ENCODE data around the gene ACSS1. TPM values are rescaled to one million over a fixed set of nuclear protein-coding genes. Genes with fewer than 3 reads are reported as not detected.

ACSS1 gene
- total and polyA plus RNA-seq, 2 of the 8 experiments (the other 6 are each of a cell fraction or from before 2014, with no cell fraction given) = 2.6 to 3.4 TPM

DNA sequence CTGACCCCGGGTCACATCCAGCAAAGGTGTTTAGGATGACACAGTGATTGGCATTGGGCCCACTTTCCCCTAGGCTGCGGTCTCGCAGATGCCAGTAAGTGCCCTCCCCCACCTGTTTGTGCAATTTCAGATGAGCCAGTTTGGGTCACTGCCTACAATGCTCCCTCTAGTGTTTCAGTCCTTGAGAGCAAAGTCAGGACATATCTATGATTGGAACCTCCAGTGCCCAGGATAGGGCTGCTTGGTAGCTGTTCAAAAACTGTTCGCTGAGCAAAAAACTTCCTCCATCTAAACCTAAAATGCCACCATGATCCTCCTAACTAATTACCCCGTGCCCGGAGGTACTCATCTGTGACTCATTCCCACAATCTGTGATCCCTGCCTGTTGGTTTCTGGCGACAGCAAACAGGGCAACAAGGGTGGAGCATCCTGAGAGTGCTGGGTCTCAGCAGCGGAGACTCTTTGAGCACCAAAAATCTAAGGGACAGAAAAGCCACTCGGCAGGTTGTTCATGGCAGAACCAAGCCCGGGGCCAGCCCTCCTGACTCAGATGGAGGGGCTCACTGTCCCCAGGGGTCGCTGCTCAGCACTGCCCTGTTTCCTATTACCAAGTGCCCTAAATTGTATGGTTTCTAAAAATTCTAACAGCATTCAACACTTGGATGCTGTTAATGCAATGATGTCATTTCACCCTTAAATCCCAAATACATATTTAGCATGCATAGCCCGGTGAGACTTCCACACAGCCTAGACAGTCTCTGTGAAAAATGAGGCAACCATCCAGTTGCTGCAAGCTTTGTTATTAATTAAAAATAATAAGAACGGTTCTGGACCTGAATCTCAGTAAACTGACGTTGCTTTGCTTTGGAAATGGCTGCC, 19.0 kb upstream of the ACSS1 start:
- no peaks in the 10 kb centered on the region for H3K79me2 ChIP-seq (ENCODE audit: control insufficient read depth in 1 of 2, insufficient read depth in 2 of 2, low read length in 2 of 2)
- peak overlapping the region; percentile 15 to 51 (median 24); a peak in 5 of 8 replicates for H3K4me3 ChIP-seq (ENCODE audit: extremely low read depth in 1 of 4, insufficient read depth in 2 of 4, low read depth in 3 of 4, low read length in 4 of 4)
- H3K56ac ChIP-seq (replicated peaks; ENCODE audit: insufficient read length, low read depth, low read length) = no peak overlapping the region
- H3K23ac ChIP-seq (ENCODE audit: insufficient read length) = no peak overlapping the region
- no peak overlapping the region for H4K91ac ChIP-seq (replicated peaks; ENCODE audit: insufficient read length, low read length)
- no peak overlapping the region for H2BK15ac ChIP-seq (ENCODE audit: low read length)
- peaks cover 22 to 52% (median 48%) of the 10 kb centered on the region in 4 experiments for H3K27me3 ChIP-seq (replicated peaks in 1 of 4; ENCODE audit: control insufficient read depth in 3 of 4, extremely low read depth in 1 of 4, insufficient read depth in 3 of 4, low read length in 3 of 4)
- no peaks in the 10 kb centered on the region for H3K79me1 ChIP-seq (ENCODE audit: low read depth, low read length)
- H4K20me1 ChIP-seq (replicated peaks in 1 of 2; ENCODE audit: control insufficient read depth in 1 of 2, insufficient read depth in 2 of 2, low read length in 2 of 2) = no peaks in the 10 kb centered on the region
- no peak overlapping the region for H2AK5ac ChIP-seq (ENCODE audit: low read depth, low read length)
- H3K18ac ChIP-seq (ENCODE audit: extremely low read depth, low read length) = no peak overlapping the region
- CTCF ChIA-PET (ENCODE audit: partially characterized antibody) = interaction anchor here (0.6 to 2.8 kb wide), 9 partner anchors 9 to 110 kb away, joined by 3 to 8 read pairs (median 3); no protein-coding TSS in a partner anchor
- no peak overlapping the region for H3K14ac ChIP-seq (ENCODE audit: insufficient read length)
- H4K5ac ChIP-seq (ENCODE audit: insufficient read length, low read depth, low read length) = no peak overlapping the region
- no peak for FAIRE-seq
- H4K8ac ChIP-seq (ENCODE audit: extremely low read depth, insufficient read depth, low read length) = no peak overlapping the region
- peak overlapping the region; percentile 70 to 82 for H3K4me2 ChIP-seq (ENCODE audit: insufficient read depth in 1 of 2, low read depth in 2 of 2, low read length in 2 of 2)
- peaks cover 7% of the 10 kb centered on the region; the same call in 1 of the 2 replicates for H3K23me2 ChIP-seq (ENCODE audit: low read depth, low read length)
- H2BK5ac ChIP-seq (ENCODE audit: low read depth, low read length) = no peak overlapping the region
- H2AFZ ChIP-seq (ENCODE audit: low read length) = no peak overlapping the region
- no peak overlapping the region for H3K4ac ChIP-seq (replicated peaks; ENCODE audit: insufficient read length, low read depth, low read length)
- no peaks in the 10 kb centered on the region; a peak in 1 of 8 replicates for H3K36me3 ChIP-seq (ENCODE audit: control insufficient read depth in 2 of 4, insufficient read depth in 4 of 4, low read length in 3 of 4)
- H3K27ac ChIP-seq (ENCODE audit: low read depth, low read length) = no peak overlapping the region
- POLR2A ChIA-PET (ENCODE audit: partially characterized antibody) = interaction anchor here (1.3 kb wide), 1 partner anchor 118 kb away, joined by 3 read pairs; the partner anchor contains the start of gene ENTPD6
- WGBS, 2 experiments (ENCODE audit: extremely low coverage in 1 of 2, insufficient coverage in 1 of 2, insufficient read length in 1 of 2, insufficient replicate concordance in 2 of 2, low coverage in 1 of 2, low lambda C conversion rate in 2 of 2, missing lambda C conversion rate in 1 of 2) = 46% methylated on average over 14 of the region's 14 CpGs; no CpG with 5 or more reads in 1 of the 2 experiments
- peaks cover 0 to 7% (median 1%) of the 10 kb centered on the region in 4 experiments; a peak in 3 of 7 replicates for H3K4me1 ChIP-seq (replicated peaks in 1 of 4; ENCODE audit: control insufficient read depth in 3 of 4, insufficient read depth in 4 of 4, low read length in 3 of 4)
- no peak overlapping the region for H2BK12ac ChIP-seq (ENCODE audit: low read depth, low read length)
- H3K9ac ChIP-seq (replicated peaks in 1 of 4; ENCODE audit: extremely low read depth in 1 of 4, low read depth in 3 of 4, low read length in 3 of 4) = no peak overlapping the region
- H2BK120ac ChIP-seq (replicated peaks; ENCODE audit: low read depth, low read length) = no peak overlapping the region
- DNase-seq (ENCODE audit: low read depth in 1 of 2, low spot score in 2 of 2) = no peak
- H2BK20ac ChIP-seq (ENCODE audit: low read length) = no peak overlapping the region
- H3K9me3 ChIP-seq (ENCODE audit: insufficient read depth in 2 of 2, low read depth in 1 of 2, low read length in 1 of 2) = no peaks in the 10 kb centered on the region
- TF ChIP-seq RXRA (IDR thresholded peaks at IDR 0.05; ENCODE audit: insufficient read depth, low read depth, low read length) (no peak), SIN3A (conservative IDR thresholded peaks at IDR 0.05 in 1 of 2, IDR thresholded peaks at IDR 0.05 in 1 of 2; ENCODE audit: low read depth in 1 of 2, low read length in 2 of 2) (no peak), SP2 (IDR thresholded peaks at IDR 0.05; ENCODE audit: low read length) (no peak), SP1 (IDR thresholded peaks at IDR 0.05; ENCODE audit: low read depth, low read length) (no peak), ZNF274 (IDR thresholded peaks at IDR 0.05; ENCODE audit: borderline replicate concordance, extremely low read depth, low read length) (no peak), PHF8 (conservative IDR thresholded peaks at IDR 0.05; ENCODE audit: low read depth, low read length) (no peak), CEBPB (IDR thresholded peaks at IDR 0.05; ENCODE audit: low read depth, low read length) (no peak), GTF2F1 (IDR thresholded peaks at IDR 0.05; ENCODE audit: borderline replicate concordance, low read depth, low read length) (no peak)
- TF ChIP-seq, protein P1, sequence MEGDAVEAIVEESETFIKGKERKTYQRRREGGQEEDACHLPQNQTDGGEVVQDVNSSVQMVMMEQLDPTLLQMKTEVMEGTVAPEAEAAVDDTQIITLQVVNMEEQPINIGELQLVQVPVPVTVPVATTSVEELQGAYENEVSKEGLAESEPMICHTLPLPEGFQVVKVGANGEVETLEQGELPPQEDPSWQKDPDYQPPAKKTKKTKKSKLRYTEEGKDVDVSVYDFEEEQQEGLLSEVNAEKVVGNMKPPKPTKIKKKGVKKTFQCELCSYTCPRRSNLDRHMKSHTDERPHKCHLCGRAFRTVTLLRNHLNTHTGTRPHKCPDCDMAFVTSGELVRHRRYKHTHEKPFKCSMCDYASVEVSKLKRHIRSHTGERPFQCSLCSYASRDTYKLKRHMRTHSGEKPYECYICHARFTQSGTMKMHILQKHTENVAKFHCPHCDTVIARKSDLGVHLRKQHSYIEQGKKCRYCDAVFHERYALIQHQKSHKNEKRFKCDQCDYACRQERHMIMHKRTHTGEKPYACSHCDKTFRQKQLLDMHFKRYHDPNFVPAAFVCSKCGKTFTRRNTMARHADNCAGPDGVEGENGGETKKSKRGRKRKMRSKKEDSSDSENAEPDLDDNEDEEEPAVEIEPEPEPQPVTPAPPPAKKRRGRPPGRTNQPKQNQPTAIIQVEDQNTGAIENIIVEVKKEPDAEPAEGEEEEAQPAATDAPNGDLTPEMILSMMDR (IDR thresholded peaks at IDR 0.05; ENCODE audit: control extremely low read depth in 1 of 3, insufficient read depth in 1 of 3, low read depth in 1 of 3, low read length in 3 of 3) = peak; percentile 15 to 44 (median 25); a peak in 3 of 4 replicates
